H54 (cell line): ENCODE measurements around the gene DCDC2C.

Experiments
- DNase-seq: peaks from one replicate; pipeline ENCODE4 v3.0.0; 2011; ENCODE audit warnings: low spot score, mixed read lengths; ENCODE audit not compliant: insufficient read length
- FAIRE-seq: peaks from 3 replicates; lab custom pipeline; 2011; peaks lifted over from hg19 to GRCh38; lab: Jason Lieb, UNC
- POLR2A ChIP-seq: IDR thresholded peaks from 2 replicates; pipeline ENCODE4 v1.6.1; 2011; ENCODE audit warnings: low read depth, mild to moderate bottlenecking, low read length

The DCDC2C gene

GRCh38 chr2:3776311-3776710 lies 72.9 kb downstream of the DCDC2C start:
- DNase-seq (no peak), FAIRE-seq (no peak)
- TF ChIP-seq POLR2A: no peak

- DNase-seq (no peak), FAIRE-seq (no peak)
- no peak for TF ChIP-seq POLR2A
Measured at GRCh38 chr2:3777966-3778365, 74.6 kb downstream of the DCDC2C start.

- DNase-seq (no peak), FAIRE-seq (no peak)
- TF ChIP-seq POLR2A: no peak
Measured at GRCh38 chr2:3778851-3779495, 75.6 kb downstream of the DCDC2C start.

GRCh38 chr2:3779496-3780049 lies 76.2 kb downstream of the DCDC2C start:
- FAIRE-seq (no peak), DNase-seq (no peak)
- TF ChIP-seq POLR2A: no peak

GRCh38 chr2:3780477-3781402 lies 77.4 kb downstream of the DCDC2C start:
- DNase-seq: peak; percentile 65
- FAIRE-seq: no peak
- no peak for TF ChIP-seq POLR2A

- FAIRE-seq (no peak), DNase-seq (no peak)
- no peak for TF ChIP-seq POLR2A
Measured at GRCh38 chr2:3784731-3785130, 81.4 kb downstream of the DCDC2C start.

- no peak for FAIRE-seq
- no peak for DNase-seq
- TF ChIP-seq POLR2A: no peak
Measured at GRCh38 chr2:3785220-3785889, 82.0 kb downstream of the DCDC2C start.

- TF ChIP-seq POLR2A: no peak
- FAIRE-seq (no peak), DNase-seq (no peak)
Measured at GRCh38 chr2:3785890-3786273, 82.5 kb downstream of the DCDC2C start.

- TF ChIP-seq POLR2A: no peak
- FAIRE-seq (no peak), DNase-seq (no peak)
Measured at GRCh38 chr2:3787768-3788167, 84.4 kb downstream of the DCDC2C start.

GRCh38 chr2:3789256-3789655 lies 85.9 kb downstream of the DCDC2C start:
- no peak for FAIRE-seq
- no peak for DNase-seq
- TF ChIP-seq POLR2A: no peak

GRCh38 chr2:3793249-3793648 lies 89.9 kb downstream of the DCDC2C start:
- DNase-seq (no peak), FAIRE-seq (no peak)
- TF ChIP-seq POLR2A: no peak

- FAIRE-seq: no peak
- no peak for TF ChIP-seq POLR2A
- DNase-seq: no peak
Measured at GRCh38 chr2:3801506-3801905, 98.1 kb downstream of the DCDC2C start.

- no peak for TF ChIP-seq POLR2A
- FAIRE-seq (no peak), DNase-seq (no peak)
Measured at GRCh38 chr2:3805201-3805939, 102.0 kb downstream of the DCDC2C start.
